ENCODE data around the gene PAK4. TPM values are rescaled to one million over a fixed set of nuclear protein-coding genes. Genes with fewer than 3 reads are reported as not detected.
A peak's percentile ranks its signal among the peaks of the same experiment; 100 is the strongest.

The PAK4 gene
- polyA plus RNA-seq, 1 of the 3 experiments (the other 2 are of a cell fraction), result 36.4 TPM

DNA sequence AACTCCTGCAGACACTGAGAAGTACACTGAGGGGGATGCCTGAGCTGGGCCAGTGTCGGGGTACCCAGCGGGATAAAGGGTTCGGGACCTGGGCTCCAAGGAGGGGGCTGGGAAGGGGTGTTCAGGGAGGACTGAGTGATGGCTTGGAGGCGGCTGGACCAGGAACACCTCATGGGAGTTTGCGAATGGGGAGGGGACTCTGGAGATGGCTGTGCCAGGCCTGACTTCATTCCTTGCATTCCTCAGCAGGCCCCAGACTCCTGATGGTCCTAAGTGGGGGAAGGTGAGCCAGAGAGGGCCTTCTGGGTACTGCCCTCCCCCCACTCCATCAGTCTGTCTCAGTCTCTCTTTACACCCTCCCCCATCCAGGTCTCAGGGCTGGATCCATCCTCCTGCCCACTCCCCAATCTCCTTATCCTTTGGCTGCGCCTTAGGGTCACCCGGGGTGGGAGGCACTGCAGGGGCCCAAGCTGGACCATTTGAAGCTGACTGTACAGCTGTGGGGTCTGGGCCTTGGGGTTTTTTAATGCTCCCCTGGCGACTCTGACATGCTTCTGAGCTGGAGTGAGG lies 13.8 kb downstream of the PAK4 start:
- POLR2A ChIA-PET, result interaction anchor here (0.9 kb wide), 1 partner anchor 13 kb away, joined by 4 read pairs; the partner anchor contains the start of gene PAK4
- Histone ChIP-seq H3K4me3 (ENCODE audit: low read depth in 2 of 2, low read length in 1 of 2) (no peak overlapping the region), H3K79me2 (ENCODE audit: insufficient read depth) (peaks cover 98% of the 10 kb centered on the region), H3K27me3 (ENCODE audit: insufficient read depth) (no peaks in the 10 kb centered on the region), H3K4me2 (no peak overlapping the region), H4K20me1 (ENCODE audit: insufficient read depth) (peaks cover 87% of the 10 kb centered on the region), H3K9me3 (no peaks in the 10 kb centered on the region), H3F3A (replicated peaks; ENCODE audit: insufficient read depth) (no peaks in the 10 kb centered on the region), H3K9ac (no peak overlapping the region), H3K9me2 (no peaks in the 10 kb centered on the region), H3K27ac (ENCODE audit: low read depth in 2 of 2, low read length in 1 of 2) (peak overlapping the region in 1 of 2 experiments; percentile 96; a peak in 2 of 4 replicates), H3K36me3 (replicated peaks in 1 of 2; ENCODE audit: control insufficient read depth in 1 of 2, insufficient read depth in 2 of 2, low read length in 1 of 2) (no peaks in the 10 kb centered on the region), H3K4me1 (ENCODE audit: control insufficient read depth in 1 of 2, insufficient read depth in 2 of 2, low read depth in 1 of 2, low read length in 1 of 2) (peaks cover 9 to 40% of the 10 kb centered on the region in 2 experiments; a peak in 3 of 4 replicates), H2AFZ (ENCODE audit: low read depth) (no peak overlapping the region)
- WGBS (ENCODE audit: low lambda C conversion rate), result 83% methylated on average over 8 of the region's 8 CpGs
- CTCF ChIA-PET, result interaction anchor here (0.6 to 2.3 kb wide), 7 partner anchors 10 to 188 kb away, joined by 3 to 13 read pairs (median 4); no protein-coding TSS in a partner anchor
- DNase-seq, result no peak
- TF ChIP-seq CHD2 (IDR thresholded peaks at IDR 0.05; ENCODE audit: low read length, partially characterized antibody), result no peak

DNA sequence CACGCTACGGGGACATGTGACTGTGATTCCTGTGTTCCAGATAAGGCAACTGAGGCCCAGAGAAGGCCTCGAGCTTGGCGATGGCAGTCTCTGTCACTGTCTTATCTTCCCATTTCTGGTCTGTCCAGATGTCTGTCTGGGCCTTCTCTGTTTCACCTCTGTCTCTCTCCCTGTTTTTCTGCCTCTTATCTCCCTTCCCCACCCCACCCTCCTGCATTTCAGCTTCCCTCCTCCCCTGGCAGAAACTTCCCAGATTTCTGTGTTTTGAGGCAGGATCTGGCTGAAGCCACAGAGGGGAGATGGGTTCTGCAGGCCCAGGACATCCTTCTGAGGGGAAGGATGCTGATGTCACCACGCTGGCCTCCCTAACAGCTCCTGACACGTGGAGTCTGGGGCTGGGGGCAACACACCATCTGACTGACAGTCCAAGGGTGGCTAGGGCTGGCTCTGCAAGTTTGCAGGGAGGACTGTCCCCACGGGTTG lies 14.4 kb downstream of the PAK4 start:
- Histone ChIP-seq H3F3A (replicated peaks; ENCODE audit: insufficient read depth) (no peaks in the 10 kb centered on the region), H3K9ac (no peak overlapping the region), H3K27me3 (ENCODE audit: insufficient read depth) (no peaks in the 10 kb centered on the region), H4K20me1 (ENCODE audit: insufficient read depth) (peaks cover 87% of the 10 kb centered on the region), H3K36me3 (replicated peaks in 1 of 2; ENCODE audit: control insufficient read depth in 1 of 2, insufficient read depth in 2 of 2, low read length in 1 of 2) (no peaks in the 10 kb centered on the region), H3K4me1 (ENCODE audit: control insufficient read depth in 1 of 2, insufficient read depth in 2 of 2, low read depth in 1 of 2, low read length in 1 of 2) (peaks cover 9 to 45% of the 10 kb centered on the region in 2 experiments; a peak in 3 of 4 replicates), H2AFZ (ENCODE audit: low read depth) (no peak overlapping the region), H3K4me3 (ENCODE audit: low read depth in 2 of 2, low read length in 1 of 2) (no peak overlapping the region), H3K27ac (ENCODE audit: low read depth in 2 of 2, low read length in 1 of 2) (peak overlapping the region in 1 of 2 experiments; percentile 96; a peak in 3 of 4 replicates), H3K9me2 (no peaks in the 10 kb centered on the region), H3K4me2 (no peak overlapping the region), H3K79me2 (ENCODE audit: insufficient read depth) (peaks cover 98% of the 10 kb centered on the region), H3K9me3 (no peaks in the 10 kb centered on the region)
- peak; percentile 76 for DNase-seq
- ChIA-PET POLR2A (interaction anchor here (0.9 kb wide), 1 partner anchor 14 kb away, joined by 4 read pairs; the partner anchor contains the start of gene PAK4), CTCF (interaction anchor here (0.6 to 2.3 kb wide), 6 partner anchors 9 to 188 kb away, joined by 3 to 13 read pairs (median 4); no protein-coding TSS in a partner anchor)
- 70% methylated on average over 6 of the region's 7 CpGs for WGBS (ENCODE audit: low lambda C conversion rate)
- peak; percentile 85 for TF ChIP-seq GATA2 (CRISPR knock-in tag; IDR thresholded peaks at IDR 0.05)
- peak; percentile 12; the same call in 1 of the 2 replicates for TF ChIP-seq RAD21 (IDR thresholded peaks at IDR 0.05; ENCODE audit: low read length)
- TF ChIP-seq TCF12 (IDR thresholded peaks at IDR 0.05), result no peak
- no peak for TF ChIP-seq TAF1 (IDR thresholded peaks at IDR 0.05; ENCODE audit: borderline replicate concordance, low read depth, low read length)
- no peak for TF ChIP-seq ZBTB33 (IDR thresholded peaks at IDR 0.05; ENCODE audit: borderline replicate concordance, low read depth)
- TF ChIP-seq RCOR1 (IDR thresholded peaks at IDR 0.05; ENCODE audit: low read length), result peak; percentile 52; the same call in 1 of the 2 replicates
- TF ChIP-seq EP300 (IDR thresholded peaks at IDR 0.05; ENCODE audit: borderline replicate concordance in 1 of 2, low read depth in 1 of 2, low read length in 1 of 2), result peak in 1 of 2 experiments; percentile 27; a peak in 1 of 4 replicates
- peak; percentile 86; the same call in 1 of the 2 replicates for TF ChIP-seq MXI1 (IDR thresholded peaks at IDR 0.05; ENCODE audit: low read depth, low read length)
- TF ChIP-seq, protein P1, sequence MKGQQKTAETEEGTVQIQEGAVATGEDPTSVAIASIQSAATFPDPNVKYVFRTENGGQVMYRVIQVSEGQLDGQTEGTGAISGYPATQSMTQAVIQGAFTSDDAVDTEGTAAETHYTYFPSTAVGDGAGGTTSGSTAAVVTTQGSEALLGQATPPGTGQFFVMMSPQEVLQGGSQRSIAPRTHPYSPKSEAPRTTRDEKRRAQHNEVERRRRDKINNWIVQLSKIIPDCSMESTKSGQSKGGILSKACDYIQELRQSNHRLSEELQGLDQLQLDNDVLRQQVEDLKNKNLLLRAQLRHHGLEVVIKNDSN (IDR thresholded peaks at IDR 0.05; ENCODE audit: borderline replicate concordance, low read depth), result no peak
- no peak for TF ChIP-seq SIN3A (IDR thresholded peaks at IDR 0.05; ENCODE audit: borderline replicate concordance, low read depth, low read length)
- TF ChIP-seq SMC3 (IDR thresholded peaks at IDR 0.05; ENCODE audit: low read depth, low read length), result no peak
- TF ChIP-seq MEF2A (IDR thresholded peaks at IDR 0.05; ENCODE audit: borderline replicate concordance, low read depth), result no peak
- TF ChIP-seq FOXJ3 (CRISPR knock-in tag; IDR thresholded peaks at IDR 0.05), result peak; percentile 70; the same call in 1 of the 2 replicates
- TF ChIP-seq RFX5 (IDR thresholded peaks at IDR 0.05; ENCODE audit: low read length), result no peak
